Uterus (tissue), 4 donors: ENCODE results near the gene NFIA. TPM values are rescaled to one million over a fixed set of nuclear protein-coding genes. Genes with fewer than 3 reads are reported as not detected.
"Not testable (repeated sequence)": the region's sequence is repeated elsewhere in the genome, so short reads cannot be mapped to it uniquely, and the experiment has no call there.

ENCODE experiments used
- DNase-seq, 2 donors: peaks; one replicate each; pipeline ENCODE4 v3.0.0-alpha.2; 2019 to 2020
- H3K27ac ChIP-seq, 2 donors: fragments of 200-600 bp; sonication (generic); 1 replicate in 1 of 2; 2 replicates in 1 of 2; pipeline ENCODE4 v1.5.1; 2016 to 2018
- H3K27me3 ChIP-seq, 2 donors: fragments of 200-600 bp; sonication (generic); one replicate each; pipeline ENCODE4 v1.5.1; 2018 to 2019; ENCODE audit warnings: control low read depth in 1 of 2
- H3K36me3 ChIP-seq, 2 donors: fragments of 200-600 bp; sonication (generic); one replicate each; pipeline ENCODE4 v1.5.1; 2019; ENCODE audit warnings: control low read depth in 1 of 2
- H3K4me1 ChIP-seq, 2 donors: fragments of 200-600 bp; sonication (generic); one replicate each; pipeline ENCODE4 v1.5.1; 2018 to 2019; ENCODE audit warnings: control low read depth in 1 of 2
- H3K4me3 ChIP-seq, 2 donors: fragments of 200-600 bp; sonication (generic); 1 replicate in 1 of 2; 2 replicates in 1 of 2; pipeline ENCODE4 v1.5.1; 2018 to 2019; ENCODE audit warnings: mild to moderate bottlenecking in 1 of 2
- H3K9me3 ChIP-seq, 2 donors: fragments of 200-600 bp; sonication (generic); one replicate each; pipeline ENCODE4 v1.5.1; 2019; ENCODE audit warnings: control low read depth in 1 of 2
- POLR2A ChIP-seq, 2 donors: fragments of 450-650 bp; IDR thresholded peaks; one replicate each; pipeline ENCODE4 v1.6.1; 2016; ENCODE audit warnings: antibody characterized with exemption in 2 of 2, mild to moderate bottlenecking in 1 of 2, moderate library complexity in 1 of 2
- intact Hi-C: fragments of 100-400 bp; cut with DNase I; formaldehyde crosslinking; loops from one replicate; pipeline ENCODE4 v1.15.1; 2023; ENCODE audit warnings: low total_unique reads
- total RNA-seq, 4 donors: library from RNA; depleted of rRNA in 3 of 4; stranded (reverse); fragments of >200 nt in 3 of 4; gene quantifications; one replicate each; pipeline versions ENCODE4 v1.1.0 to v1.2.4, GENCODE V29; 2014 to 2023
- TF ChIP-seq, protein P1 (sequence below), 4 experiments: fragments of 200-600 bp in 2 of 4; fragments of 450-650 bp in 2 of 4; sonication (generic) in 2 of 4; IDR thresholded peaks; one replicate each; pipeline ENCODE4 v1.5.1; 2016 to 2019; ENCODE audit warnings: antibody characterized with exemption in 4 of 4, mild to moderate bottlenecking in 2 of 4, moderate library complexity in 1 of 4
- donor health status: DM: yes; HTN: yes; CAD: no.

Gene NFIA
- total RNA-seq, 4 donors from 2014 or later: 49.2 to 116 (median 64.9) TPM

DNA sequence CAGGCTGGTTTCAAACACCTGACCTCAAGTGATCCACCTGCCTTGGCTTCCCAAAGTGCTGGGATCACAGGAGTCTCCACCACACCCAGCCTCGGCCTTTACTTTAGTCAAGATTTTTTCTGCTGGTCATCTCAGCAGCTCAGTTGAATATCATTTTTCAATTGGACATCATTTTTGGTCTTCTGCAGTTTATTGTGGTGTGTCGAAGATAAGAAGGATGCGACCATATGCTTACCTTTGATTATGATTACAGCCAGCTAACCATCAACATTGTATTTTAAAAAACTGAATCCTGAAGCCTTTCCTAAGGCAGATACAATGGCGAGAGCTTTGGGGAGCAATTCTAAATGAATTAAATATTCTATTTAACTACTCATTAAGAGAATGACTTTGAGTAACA is 12.3 kb upstream of the NFIA start:
- no peaks in the 10 kb centered on the region for H3K36me3 ChIP-seq
- no peaks in the 10 kb centered on the region for H3K27me3 ChIP-seq
- no peak overlapping the region for H3K27ac ChIP-seq
- TF ChIP-seq, protein P1, sequence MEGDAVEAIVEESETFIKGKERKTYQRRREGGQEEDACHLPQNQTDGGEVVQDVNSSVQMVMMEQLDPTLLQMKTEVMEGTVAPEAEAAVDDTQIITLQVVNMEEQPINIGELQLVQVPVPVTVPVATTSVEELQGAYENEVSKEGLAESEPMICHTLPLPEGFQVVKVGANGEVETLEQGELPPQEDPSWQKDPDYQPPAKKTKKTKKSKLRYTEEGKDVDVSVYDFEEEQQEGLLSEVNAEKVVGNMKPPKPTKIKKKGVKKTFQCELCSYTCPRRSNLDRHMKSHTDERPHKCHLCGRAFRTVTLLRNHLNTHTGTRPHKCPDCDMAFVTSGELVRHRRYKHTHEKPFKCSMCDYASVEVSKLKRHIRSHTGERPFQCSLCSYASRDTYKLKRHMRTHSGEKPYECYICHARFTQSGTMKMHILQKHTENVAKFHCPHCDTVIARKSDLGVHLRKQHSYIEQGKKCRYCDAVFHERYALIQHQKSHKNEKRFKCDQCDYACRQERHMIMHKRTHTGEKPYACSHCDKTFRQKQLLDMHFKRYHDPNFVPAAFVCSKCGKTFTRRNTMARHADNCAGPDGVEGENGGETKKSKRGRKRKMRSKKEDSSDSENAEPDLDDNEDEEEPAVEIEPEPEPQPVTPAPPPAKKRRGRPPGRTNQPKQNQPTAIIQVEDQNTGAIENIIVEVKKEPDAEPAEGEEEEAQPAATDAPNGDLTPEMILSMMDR (IDR thresholded peaks at IDR 0.05): no peak
- no peak for TF ChIP-seq POLR2A (IDR thresholded peaks at IDR 0.05)
- H3K4me3 ChIP-seq: no peak overlapping the region
- no peaks in the 10 kb centered on the region for H3K4me1 ChIP-seq
- intact Hi-C loops: no loop called here
- no peak for DNase-seq
- H3K9me3 ChIP-seq: no peaks in the 10 kb centered on the region

DNA sequence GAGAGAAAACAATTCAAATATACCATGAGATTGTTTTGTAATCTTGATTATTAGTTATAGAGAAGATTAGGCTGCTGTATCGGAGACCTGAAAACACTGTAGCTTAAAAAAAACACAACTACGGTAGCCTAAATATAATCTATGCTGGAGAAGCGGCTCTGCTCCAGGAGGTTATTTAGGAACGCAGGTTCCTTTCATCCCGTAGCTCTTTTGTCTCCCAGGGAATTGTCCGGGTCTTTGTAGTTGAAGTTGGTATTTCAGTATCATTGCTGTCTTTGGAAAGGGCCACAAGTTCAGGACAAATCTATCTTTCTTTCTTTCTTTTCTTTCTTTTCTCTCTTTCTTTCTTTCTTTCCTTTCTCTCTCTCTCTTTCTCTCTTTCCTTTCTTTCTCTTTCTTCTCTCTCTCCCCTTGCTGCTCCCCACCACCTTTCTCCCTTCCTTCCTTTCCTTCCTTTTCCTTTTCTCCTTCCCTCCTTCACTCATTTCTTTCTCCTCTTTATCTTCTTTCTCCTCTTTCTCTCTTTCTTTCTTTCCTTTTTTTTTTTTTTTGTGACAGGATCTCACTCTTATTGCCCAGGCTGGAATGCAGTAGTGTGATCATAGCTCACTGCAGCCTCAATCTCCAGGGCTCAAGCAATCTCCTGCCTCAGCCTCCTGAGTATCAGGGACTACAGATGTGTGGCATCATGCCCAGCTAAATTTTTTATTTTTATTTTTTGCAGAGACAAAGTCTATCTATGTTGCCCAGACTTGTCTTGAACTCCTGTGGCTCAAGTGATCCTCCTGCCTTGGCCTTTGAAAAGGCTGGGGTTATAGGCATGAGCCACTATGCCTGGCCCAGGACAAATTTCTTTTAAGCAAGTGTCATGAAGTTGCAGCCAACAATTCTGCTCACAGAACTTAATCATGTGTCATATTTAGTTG is 10.9 kb upstream of the NFIA start:
- no peak for DNase-seq
- no peaks in the 10 kb centered on the region for H3K27me3 ChIP-seq
- intact Hi-C loops: no loop called here
- no peak overlapping the region for H3K4me3 ChIP-seq
- TF ChIP-seq, protein P1 (IDR thresholded peaks at IDR 0.05): no peak
- no peak for TF ChIP-seq POLR2A (IDR thresholded peaks at IDR 0.05)
- no peaks in the 10 kb centered on the region for H3K4me1 ChIP-seq
- H3K36me3 ChIP-seq: no peaks in the 10 kb centered on the region
- no peak overlapping the region for H3K27ac ChIP-seq
- no peaks in the 10 kb centered on the region for H3K9me3 ChIP-seq

DNA sequence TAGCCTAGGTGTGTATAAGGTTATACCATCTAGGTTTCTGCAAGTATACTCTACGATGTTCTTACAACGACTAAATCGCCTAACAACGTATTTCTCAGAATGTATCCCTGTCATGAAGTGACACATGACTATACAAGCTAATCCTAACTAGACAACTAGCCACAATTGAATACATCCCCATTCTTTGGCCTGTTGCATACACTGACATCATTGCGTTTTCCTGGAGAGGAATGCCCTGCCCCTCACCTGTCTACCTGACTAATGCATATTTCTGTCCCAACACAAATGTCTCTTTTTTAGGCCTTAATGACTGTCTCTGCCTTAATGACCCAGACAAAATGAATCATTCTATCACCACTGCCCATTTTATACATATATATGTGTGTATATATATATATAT is 8.5 kb upstream of the NFIA start:
- Histone ChIP-seq H3K4me1 (peaks cover 0 to 2% of the 10 kb centered on the region in 2 donors), H3K27me3 (no peaks in the 10 kb centered on the region), H3K36me3 (no peaks in the 10 kb centered on the region), H3K9me3 (no peaks in the 10 kb centered on the region), H3K27ac (no peak overlapping the region), H3K4me3 (no peak overlapping the region)
- TF ChIP-seq POLR2A (IDR thresholded peaks at IDR 0.05): no peak
- TF ChIP-seq, protein P1 (IDR thresholded peaks at IDR 0.05): no peak
- DNase-seq: no peak
- intact Hi-C loops: no loop called here

DNA sequence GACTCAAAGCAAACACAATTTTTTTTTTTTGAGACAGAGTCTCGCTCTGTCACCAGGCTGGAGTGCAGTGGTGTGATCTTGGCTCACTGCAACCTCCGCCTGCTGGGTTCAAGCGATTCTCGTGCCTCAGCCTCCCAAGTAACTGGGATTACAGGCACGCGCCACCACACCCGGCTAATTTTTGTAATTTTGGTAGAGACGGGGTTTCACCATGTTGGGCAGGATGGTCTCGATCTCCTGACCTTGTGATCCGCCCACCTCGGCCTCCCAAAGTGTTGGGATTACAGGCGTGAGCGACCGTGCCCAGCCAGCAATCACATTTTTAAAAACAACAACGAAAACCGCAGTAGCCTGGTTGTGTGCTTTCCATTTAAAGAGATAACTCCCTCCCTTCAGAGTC is 6.5 kb upstream of the NFIA start:
- Histone ChIP-seq H3K4me1 (peaks cover 0 to 11% of the 10 kb centered on the region in 2 donors), H3K27ac (peak overlapping the region; percentile 70 to 73)
- intact Hi-C loops, H3K27me3 ChIP-seq, H3K9me3 ChIP-seq, H3K4me3 ChIP-seq, H3K36me3 ChIP-seq, DNase-seq: not testable (repeated sequence)

DNA sequence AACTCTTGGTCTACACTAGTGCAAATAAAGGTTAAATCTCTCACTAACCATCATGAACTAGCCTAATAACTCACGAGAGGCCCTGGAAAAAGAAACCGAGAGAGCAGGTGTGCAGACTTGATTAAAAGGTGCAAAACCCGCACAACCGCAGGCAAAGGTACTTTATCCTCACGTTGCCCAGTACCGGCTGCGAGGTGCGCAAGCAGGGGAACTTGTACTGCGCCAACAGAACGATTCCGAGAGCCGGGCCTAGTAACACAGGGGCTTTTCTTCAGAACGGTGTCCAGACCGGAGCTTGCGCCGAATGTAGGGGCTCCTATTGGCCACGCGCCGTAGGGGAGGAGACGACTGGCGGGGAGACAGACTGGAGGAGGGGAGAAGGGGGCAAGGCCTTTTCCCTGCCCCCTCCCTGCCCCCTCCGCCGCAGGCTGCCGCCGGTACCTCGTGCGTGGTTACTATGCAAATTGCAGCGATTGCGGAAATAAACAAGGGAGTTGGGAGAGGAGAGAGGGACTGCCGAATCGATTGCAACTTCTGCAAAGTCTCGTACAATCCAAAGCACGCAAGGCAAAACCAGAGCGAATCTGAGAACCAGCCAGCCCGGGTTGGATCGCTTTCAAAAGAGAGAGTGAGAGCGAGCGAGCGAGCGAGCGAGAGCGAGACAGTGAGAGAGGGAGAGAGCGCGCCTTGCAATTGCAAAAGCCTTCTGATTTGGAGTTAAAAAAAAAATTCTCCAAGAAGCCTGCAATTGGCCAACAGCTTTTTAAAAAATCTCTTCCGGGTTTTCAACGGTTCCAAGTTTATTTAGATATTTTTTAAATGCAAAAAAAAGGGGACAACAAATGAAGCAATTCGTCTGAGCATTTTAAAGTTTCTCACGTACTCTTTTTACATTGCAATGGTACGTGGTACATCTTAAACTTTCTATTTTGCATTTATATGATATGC is 5.4 kb upstream of the NFIA start:
- H3K27ac ChIP-seq: peak overlapping the region; percentile 70 to 73
- DNase-seq: peak; percentile 78 to 84
- TF ChIP-seq, protein P1 (IDR thresholded peaks at IDR 0.05): no peak
- TF ChIP-seq POLR2A (IDR thresholded peaks at IDR 0.05): peak in 1 of 2 donors; percentile 12
- no peaks in the 10 kb centered on the region for H3K27me3 ChIP-seq
- peaks cover 0 to 11% of the 10 kb centered on the region in 2 donors for H3K4me1 ChIP-seq
- peak overlapping the region; percentile 50 to 70 for H3K4me3 ChIP-seq
- no peaks in the 10 kb centered on the region for H3K9me3 ChIP-seq
- intact Hi-C loops: no loop called here
- no peaks in the 10 kb centered on the region for H3K36me3 ChIP-seq
